ENCODE measurements around the gene L1TD1.
A peak's percentile ranks its signal among the peaks of the same experiment; 100 is the strongest.
"Not testable (repeated sequence)": the region's sequence is repeated elsewhere in the genome, so short reads cannot be mapped to it uniquely, and the experiment has no call there.

L1TD1 gene

GRCh38 chr1:62185233-62185632 lies 9.4 kb upstream of the L1TD1 start:
- H3K4me1 ChIP-seq (ENCODE audit: control insufficient read depth, insufficient read depth, low read length); H3K36me3 ChIP-seq (ENCODE audit: control insufficient read depth in 2 of 2, insufficient read depth in 1 of 2, low read length in 2 of 2); H3K9me3 ChIP-seq (ENCODE audit: control insufficient read depth, insufficient read depth, low read depth, low read length); POLR2A ChIA-PET; H3K27ac ChIP-seq (ENCODE audit: extremely low read depth, low read depth, low read length); H3K4me3 ChIP-seq (ENCODE audit: low read depth, low read length): not testable (repeated sequence)
- CTCF ChIA-PET, result interaction anchor here (0.6 to 2.3 kb wide), 4 partner anchors 10 to 222 kb away, joined by 3 to 16 read pairs (median 4); no protein-coding TSS in a partner anchor
- 0 out of 2 replicates have a peak, but pooled peaks have one; percentile 39 for TF ChIP-seq ZNF121 (tag by site-specific recombination; IDR thresholded peaks at IDR 0.05)

DNA sequence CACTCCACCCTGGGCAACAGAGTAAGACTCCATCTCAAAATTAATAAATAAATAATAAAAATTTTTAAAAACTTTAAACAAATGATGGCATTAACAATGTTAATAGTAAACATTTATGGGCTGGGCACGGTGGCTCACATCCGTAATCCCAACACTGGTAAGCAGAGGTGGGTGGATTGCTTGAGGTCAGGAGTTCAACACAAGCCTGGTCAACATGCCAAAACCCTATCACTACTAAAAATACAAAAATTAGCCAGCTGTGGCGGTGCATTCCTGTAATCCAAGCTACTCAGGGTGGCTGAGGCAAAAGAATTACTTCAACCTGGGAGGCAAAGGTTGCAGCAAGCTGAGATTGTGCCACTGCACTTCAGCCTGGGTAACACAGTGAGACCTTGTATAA lies 9.0 kb upstream of the L1TD1 start:
- TF ChIP-seq ZNF677 (tag by site-specific recombination; IDR thresholded peaks at IDR 0.05) (no peak), ZNF350 (tag by site-specific recombination; IDR thresholded peaks at IDR 0.05) (no peak), ZXDB (tag by site-specific recombination; IDR thresholded peaks at IDR 0.05) (no peak), ZNF658 (tag by site-specific recombination; IDR thresholded peaks at IDR 0.05) (no peak), ZSCAN18 (tag by site-specific recombination; IDR thresholded peaks at IDR 0.05) (no peak), ZNF830 (tag by site-specific recombination; IDR thresholded peaks at IDR 0.05; ENCODE audit: low read depth) (no peak), ELK4 (IDR thresholded peaks at IDR 0.05; ENCODE audit: borderline replicate concordance, low read depth, low read length) (no peak), ZNF571 (tag by site-specific recombination; IDR thresholded peaks at IDR 0.05) (no peak), TCF7L2 (IDR thresholded peaks at IDR 0.05; ENCODE audit: borderline replicate concordance, low read depth, low read length) (no peak), ZNF214 (tag by site-specific recombination; IDR thresholded peaks at IDR 0.05; ENCODE audit: borderline replicate concordance) (no peak), ZNF560 (tag by site-specific recombination; IDR thresholded peaks at IDR 0.05; ENCODE audit: borderline replicate concordance) (no peak), ZFP41 (tag by site-specific recombination; IDR thresholded peaks at IDR 0.05; ENCODE audit: borderline replicate concordance) (no peak)
- TF ChIP-seq, protein P1, sequence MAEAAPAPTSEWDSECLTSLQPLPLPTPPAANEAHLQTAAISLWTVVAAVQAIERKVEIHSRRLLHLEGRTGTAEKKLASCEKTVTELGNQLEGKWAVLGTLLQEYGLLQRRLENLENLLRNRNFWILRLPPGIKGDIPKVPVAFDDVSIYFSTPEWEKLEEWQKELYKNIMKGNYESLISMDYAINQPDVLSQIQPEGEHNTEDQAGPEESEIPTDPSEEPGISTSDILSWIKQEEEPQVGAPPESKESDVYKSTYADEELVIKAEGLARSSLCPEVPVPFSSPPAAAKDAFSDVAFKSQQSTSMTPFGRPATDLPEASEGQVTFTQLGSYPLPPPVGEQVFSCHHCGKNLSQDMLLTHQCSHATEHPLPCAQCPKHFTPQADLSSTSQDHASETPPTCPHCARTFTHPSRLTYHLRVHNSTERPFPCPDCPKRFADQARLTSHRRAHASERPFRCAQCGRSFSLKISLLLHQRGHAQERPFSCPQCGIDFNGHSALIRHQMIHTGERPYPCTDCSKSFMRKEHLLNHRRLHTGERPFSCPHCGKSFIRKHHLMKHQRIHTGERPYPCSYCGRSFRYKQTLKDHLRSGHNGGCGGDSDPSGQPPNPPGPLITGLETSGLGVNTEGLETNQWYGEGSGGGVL (tag by site-specific recombination; IDR thresholded peaks at IDR 0.05), result no peak
- POLR2A ChIA-PET, result no interaction called here
- CTCF ChIA-PET, result interaction anchor here (0.6 to 2.3 kb wide), 3 partner anchors 10 to 220 kb away, joined by 4 to 16 read pairs (median 4); no protein-coding TSS in a partner anchor
- Histone ChIP-seq H3K9me3 (ENCODE audit: control insufficient read depth, insufficient read depth, low read depth, low read length) (no peaks in the 10 kb centered on the region), H3K27ac (ENCODE audit: extremely low read depth, low read depth, low read length) (no peak overlapping the region), H3K4me1 (ENCODE audit: control insufficient read depth, insufficient read depth, low read length) (no peaks in the 10 kb centered on the region), H3K4me3 (ENCODE audit: low read depth, low read length) (no peak overlapping the region), H3K36me3 (ENCODE audit: control insufficient read depth in 2 of 2, insufficient read depth in 1 of 2, low read length in 2 of 2) (no peaks in the 10 kb centered on the region)

- Histone ChIP-seq H3K36me3 (ENCODE audit: control insufficient read depth in 2 of 2, insufficient read depth in 1 of 2, low read length in 2 of 2) (no peaks in the 10 kb centered on the region), H3K27ac (ENCODE audit: extremely low read depth, low read depth, low read length) (no peak overlapping the region), H3K4me1 (ENCODE audit: control insufficient read depth, insufficient read depth, low read length) (no peaks in the 10 kb centered on the region), H3K9me3 (ENCODE audit: control insufficient read depth, insufficient read depth, low read depth, low read length) (no peaks in the 10 kb centered on the region), H3K4me3 (ENCODE audit: low read depth, low read length) (no peak overlapping the region)
- POLR2A ChIA-PET, result interaction anchor here (0.7 kb wide), 1 partner anchor 164 kb away, joined by 8 read pairs; no protein-coding TSS in a partner anchor
- CTCF ChIA-PET, result no interaction called here
- TF ChIP-seq ZNF785 (tag by site-specific recombination; IDR thresholded peaks at IDR 0.05) (no peak), ZNF621 (tag by site-specific recombination; IDR thresholded peaks at IDR 0.05) (no peak), ZNF211 (tag by site-specific recombination; IDR thresholded peaks at IDR 0.05; ENCODE audit: low read depth) (no peak), ZFP41 (tag by site-specific recombination; IDR thresholded peaks at IDR 0.05; ENCODE audit: borderline replicate concordance) (no peak), ZNF837 (tag by site-specific recombination; IDR thresholded peaks at IDR 0.05) (no peak), KLF9 (tag by site-specific recombination; IDR thresholded peaks at IDR 0.05; ENCODE audit: low read depth) (no peak), EGR2 (tag by site-specific recombination; IDR thresholded peaks at IDR 0.05; ENCODE audit: low read depth) (no peak), GLIS1 (tag by site-specific recombination; IDR thresholded peaks at IDR 0.05) (no peak)
- TF ChIP-seq, protein P2, sequence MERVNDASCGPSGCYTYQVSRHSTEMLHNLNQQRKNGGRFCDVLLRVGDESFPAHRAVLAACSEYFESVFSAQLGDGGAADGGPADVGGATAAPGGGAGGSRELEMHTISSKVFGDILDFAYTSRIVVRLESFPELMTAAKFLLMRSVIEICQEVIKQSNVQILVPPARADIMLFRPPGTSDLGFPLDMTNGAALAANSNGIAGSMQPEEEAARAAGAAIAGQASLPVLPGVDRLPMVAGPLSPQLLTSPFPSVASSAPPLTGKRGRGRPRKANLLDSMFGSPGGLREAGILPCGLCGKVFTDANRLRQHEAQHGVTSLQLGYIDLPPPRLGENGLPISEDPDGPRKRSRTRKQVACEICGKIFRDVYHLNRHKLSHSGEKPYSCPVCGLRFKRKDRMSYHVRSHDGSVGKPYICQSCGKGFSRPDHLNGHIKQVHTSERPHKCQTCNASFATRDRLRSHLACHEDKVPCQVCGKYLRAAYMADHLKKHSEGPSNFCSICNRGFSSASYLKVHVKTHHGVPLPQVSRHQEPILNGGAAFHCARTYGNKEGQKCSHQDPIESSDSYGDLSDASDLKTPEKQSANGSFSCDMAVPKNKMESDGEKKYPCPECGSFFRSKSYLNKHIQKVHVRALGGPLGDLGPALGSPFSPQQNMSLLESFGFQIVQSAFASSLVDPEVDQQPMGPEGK (tag by site-specific recombination; IDR thresholded peaks at IDR 0.05), result no peak
- TF ChIP-seq, protein P3, sequence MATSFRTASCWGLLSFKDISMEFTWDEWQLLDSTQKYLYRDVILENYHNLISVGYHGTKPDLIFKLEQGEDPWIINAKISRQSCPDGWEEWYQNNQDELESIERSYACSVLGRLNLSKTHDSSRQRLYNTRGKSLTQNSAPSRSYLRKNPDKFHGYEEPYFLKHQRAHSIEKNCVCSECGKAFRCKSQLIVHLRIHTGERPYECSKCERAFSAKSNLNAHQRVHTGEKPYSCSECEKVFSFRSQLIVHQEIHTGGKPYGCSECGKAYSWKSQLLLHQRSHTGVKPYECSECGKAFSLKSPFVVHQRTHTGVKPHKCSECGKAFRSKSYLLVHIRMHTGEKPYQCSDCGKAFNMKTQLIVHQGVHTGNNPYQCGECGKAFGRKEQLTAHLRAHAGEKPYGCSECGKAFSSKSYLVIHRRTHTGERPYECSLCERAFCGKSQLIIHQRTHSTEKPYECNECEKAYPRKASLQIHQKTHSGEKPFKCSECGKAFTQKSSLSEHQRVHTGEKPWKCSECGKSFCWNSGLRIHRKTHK (tag by site-specific recombination; IDR thresholded peaks at IDR 0.05), result no peak
Observed at GRCh38 chr1:62187548-62187947, 7.1 kb upstream of the L1TD1 start.
